H9 (cell line): ENCODE results near the gene C10orf62. TPM values are rescaled to one million over a fixed set of nuclear protein-coding genes. Genes with fewer than 3 reads are reported as not detected.
A peak's percentile ranks its signal among the peaks of the same experiment; 100 is the strongest.

Experiments used
- DNase-seq: peaks from one replicate; pipeline ENCODE4 v3.0.0-alpha.2; 2017
- H2AFZ ChIP-seq: one replicate; pipeline ENCODE4 v1.6.1; 2013; ENCODE audit warnings: mild to moderate bottlenecking, low read length, control low read depth, moderate library complexity
- H2AK5ac ChIP-seq: 2 replicates; pipeline ENCODE4 v1.6.1; 2013; ENCODE audit warnings: low read length, control low read depth, mixed read lengths; ENCODE audit not compliant: insufficient read length
- H2BK120ac ChIP-seq: one replicate; pipeline ENCODE4 v1.6.1; 2013; ENCODE audit warnings: low read depth, mild to moderate bottlenecking, low read length, control low read depth, inconsistent platforms; ENCODE audit not compliant: poor library complexity, severe bottlenecking
- H2BK12ac ChIP-seq: 2 replicates; pipeline ENCODE4 v1.6.1; 2013; ENCODE audit warnings: low read length, control low read depth, mixed read lengths, low read depth; ENCODE audit not compliant: insufficient read length
- H2BK15ac ChIP-seq: 2 replicates; pipeline ENCODE4 v1.6.1; 2013; ENCODE audit warnings: low read depth, low read length, control low read depth
- H2BK20ac ChIP-seq: one replicate; pipeline ENCODE4 v1.6.1; 2013; ENCODE audit warnings: low read depth, mild to moderate bottlenecking, low read length, control low read depth, inconsistent platforms; ENCODE audit not compliant: poor library complexity, severe bottlenecking
- H2BK5ac ChIP-seq: 2 replicates; pipeline ENCODE4 v1.6.1; 2013; ENCODE audit warnings: low read length, control low read depth, mixed read lengths; ENCODE audit not compliant: insufficient read length
- H3K14ac ChIP-seq: 2 replicates; pipeline ENCODE4 v1.6.1; 2013; ENCODE audit warnings: low read length, control low read depth; ENCODE audit not compliant: insufficient read depth
- H3K18ac ChIP-seq: 2 replicates; pipeline ENCODE4 v1.6.1; 2013; ENCODE audit warnings: low read depth, mild to moderate bottlenecking, mixed read lengths, low read length, control low read depth; ENCODE audit not compliant: insufficient read length
- H3K23ac ChIP-seq: 2 replicates; pipeline ENCODE4 v1.6.1; 2013; ENCODE audit warnings: low read length, control low read depth, mixed read lengths, low read depth; ENCODE audit not compliant: insufficient read length
- H3K23me2 ChIP-seq: 2 replicates; pipeline ENCODE4 v1.6.1; 2013; ENCODE audit warnings: low read depth, mild to moderate bottlenecking, mixed read lengths, low read length, control low read depth; ENCODE audit not compliant: insufficient read length, poor library complexity, severe bottlenecking
- H3K27ac ChIP-seq: 2 replicates; pipeline ENCODE4 v1.5.1; 2013; ENCODE audit warnings: low read length, control low read depth, mixed read lengths, low read depth; ENCODE audit not compliant: insufficient read length
- H3K27me3 ChIP-seq: 2 replicates; pipeline ENCODE4 v1.6.1; 2013; ENCODE audit warnings: low read length, control low read depth, inconsistent platforms; ENCODE audit not compliant: insufficient read depth
- H3K4ac ChIP-seq: 2 replicates; pipeline ENCODE4 v1.6.1; 2013; ENCODE audit warnings: low read depth, mild to moderate bottlenecking, control low read depth, inconsistent platforms, low read length, moderate library complexity
- H3K4me1 ChIP-seq: 2 replicates; pipeline ENCODE4 v1.6.1; 2013; ENCODE audit warnings: low read length, control low read depth, inconsistent platforms; ENCODE audit not compliant: insufficient read depth
- H3K4me2 ChIP-seq: 2 replicates; pipeline ENCODE4 v1.6.1; 2013; ENCODE audit warnings: low read length, control low read depth, mixed read lengths; ENCODE audit not compliant: insufficient read length, insufficient read depth
- H3K56ac ChIP-seq: 2 replicates; pipeline ENCODE4 v1.6.1; 2013; ENCODE audit warnings: low read depth, mild to moderate bottlenecking, mixed read lengths, low read length, control low read depth; ENCODE audit not compliant: insufficient read length
- H3K79me1 ChIP-seq: 2 replicates; pipeline ENCODE4 v1.6.1; 2013; ENCODE audit warnings: low read depth, mild to moderate bottlenecking, moderate library complexity, low read length, control low read depth, inconsistent platforms; ENCODE audit not compliant: insufficient read depth, poor library complexity, severe bottlenecking
- H3K79me2 ChIP-seq: 2 replicates; pipeline ENCODE4 v1.6.1; 2013; ENCODE audit warnings: low read length, control low read depth, inconsistent platforms; ENCODE audit not compliant: insufficient read depth
- H3K9ac ChIP-seq: 2 replicates; pipeline ENCODE4 v1.6.1; 2013; ENCODE audit warnings: low read length, control low read depth, mixed read lengths; ENCODE audit not compliant: insufficient read length; ENCODE audit errors: extremely low read depth
- H3K9me3 ChIP-seq: one replicate; pipeline ENCODE4 v1.6.1; 2013; ENCODE audit warnings: low read depth, low read length, inconsistent platforms; ENCODE audit not compliant: control insufficient read depth
- H3T11ph ChIP-seq: one replicate; pipeline ENCODE4 v1.6.1; 2013; ENCODE audit warnings: mild to moderate bottlenecking, low read length, control low read depth, inconsistent platforms
- H4K20me1 ChIP-seq: one replicate; pipeline ENCODE4 v1.6.1; 2013; ENCODE audit not compliant: control insufficient read depth, insufficient read length, insufficient read depth
- H4K5ac ChIP-seq: 2 replicates; pipeline ENCODE4 v1.6.1; 2013; ENCODE audit warnings: low read depth, mild to moderate bottlenecking, mixed read lengths, low read length, control low read depth; ENCODE audit not compliant: insufficient read length
- H4K8ac ChIP-seq: replicated peaks from 2 replicates; pipeline ENCODE4 v1.6.1; 2013; ENCODE audit warnings: low read length, control low read depth, mixed read lengths, low read depth; ENCODE audit not compliant: insufficient read length
- H4K91ac ChIP-seq: 2 replicates; pipeline ENCODE4 v1.6.1; 2013; ENCODE audit warnings: low read depth, mild to moderate bottlenecking, moderate library complexity, mixed read lengths, low read length, control low read depth; ENCODE audit not compliant: insufficient read length
- H3K27ac Mint-ChIP-seq, 3 experiments: 2 replicates in 2 of 3; 3 replicates in 1 of 3; pipeline ENCODE4 v1.8.0; 2020 to 2021; ENCODE audit warnings: mixed read lengths in 3 of 3, mild to moderate bottlenecking in 1 of 3, moderate library complexity in 1 of 3
- H3K27me3 Mint-ChIP-seq: 2 replicates; pipeline ENCODE4 v1.8.0; 2021; ENCODE audit warnings: low read depth, mild to moderate bottlenecking, moderate library complexity, mixed read lengths
- H3K36me3 Mint-ChIP-seq, 3 experiments: 2 replicates in 2 of 3; 3 replicates in 1 of 3; pipeline ENCODE4 v1.8.0; 2020 to 2021; ENCODE audit warnings: low read depth in 3 of 3, mixed read lengths in 3 of 3; ENCODE audit not compliant: insufficient read depth in 1 of 3
- H3K4me1 Mint-ChIP-seq, 2 experiments: 2 replicates each; pipeline ENCODE4 v1.8.0; 2020; ENCODE audit warnings: mixed read lengths in 2 of 2
- H3K4me3 Mint-ChIP-seq, 2 experiments: 2 replicates in 1 of 2; 3 replicates in 1 of 2; pipeline ENCODE4 v1.8.0; 2020 to 2021; ENCODE audit warnings: mild to moderate bottlenecking in 2 of 2, mixed read lengths in 2 of 2, moderate library complexity in 1 of 2
- H3K9me3 Mint-ChIP-seq, 2 experiments: 2 replicates in 1 of 2; 3 replicates in 1 of 2; pipeline ENCODE4 v1.8.0; 2020; ENCODE audit warnings: mild to moderate bottlenecking in 2 of 2, mixed read lengths in 2 of 2, moderate library complexity in 1 of 2
- WGBS: extraction: QIAGEN DNeasy Blood & Tissue Kit; methylation state at CpG from one replicate; pipeline ENCODE4 v1.1.7; 2013; ENCODE audit warnings: missing lambda C conversion rate, low lambda C conversion rate, mixed read lengths; ENCODE audit not compliant: insufficient read length; ENCODE audit errors: extremely low coverage; 5-methylcytosine and 5-hydroxymethylcytosine counted together
- total RNA-seq: library from RNA; stranded (reverse); gene quantifications from 2 replicates; pipeline ENCODE4 v1.2.1, GENCODE V29; 2021
- TF ChIP-seq, protein P1 (sequence below): fragments of 200-600 bp; sonication (generic); conservative IDR thresholded peaks from 3 replicates; pipeline ENCODE4 v1.8.0; 2021; ENCODE audit warnings: antibody characterized with exemption, mild to moderate bottlenecking

The C10orf62 gene
- total RNA-seq, 1 experiment from 2014 or later: 0.31 TPM

DNA sequence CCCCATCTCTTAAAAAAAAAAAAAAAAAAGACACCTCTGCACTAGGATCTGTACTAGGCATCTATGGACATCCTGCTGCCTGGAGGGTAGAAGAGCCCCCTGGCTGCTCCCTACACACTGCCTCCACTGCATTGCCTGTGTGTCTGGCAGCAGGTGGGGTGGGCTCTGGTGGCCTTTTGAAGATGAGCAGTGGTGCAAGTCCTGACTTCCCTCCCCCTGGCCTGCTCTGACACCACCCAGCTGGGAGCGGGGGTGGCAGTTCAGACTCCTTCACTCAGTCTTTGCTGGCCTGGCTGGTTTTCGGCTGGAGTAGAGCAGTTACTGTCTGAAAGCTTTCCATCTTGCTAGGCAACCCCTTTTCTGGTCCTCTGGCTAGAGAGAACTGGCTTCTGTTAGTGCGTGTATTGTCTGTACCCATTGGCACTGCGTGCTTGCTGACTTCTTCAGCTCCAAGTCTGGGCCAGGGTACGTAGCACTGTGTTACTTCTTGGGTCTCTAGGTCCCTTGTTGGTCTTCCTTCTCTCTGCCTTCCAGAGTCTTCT, 17.6 kb downstream of the C10orf62 start:
- no peaks in the 10 kb centered on the region for H3K27me3 Mint-ChIP-seq
- no peak overlapping the region for H4K91ac ChIP-seq
- H2BK15ac ChIP-seq: no peak overlapping the region
- H3K14ac ChIP-seq: no peak overlapping the region
- no peak overlapping the region for H3K23ac ChIP-seq
- H4K5ac ChIP-seq: no peak overlapping the region
- H2BK5ac ChIP-seq: no peak overlapping the region
- no peak overlapping the region for H2AK5ac ChIP-seq
- no peak overlapping the region for H3K4me2 ChIP-seq
- H3K79me1 ChIP-seq: no peaks in the 10 kb centered on the region
- no peak overlapping the region for H3K27ac ChIP-seq
- WGBS: no CpG with 5 or more reads among the region's 5 CpGs
- TF ChIP-seq, protein P1, sequence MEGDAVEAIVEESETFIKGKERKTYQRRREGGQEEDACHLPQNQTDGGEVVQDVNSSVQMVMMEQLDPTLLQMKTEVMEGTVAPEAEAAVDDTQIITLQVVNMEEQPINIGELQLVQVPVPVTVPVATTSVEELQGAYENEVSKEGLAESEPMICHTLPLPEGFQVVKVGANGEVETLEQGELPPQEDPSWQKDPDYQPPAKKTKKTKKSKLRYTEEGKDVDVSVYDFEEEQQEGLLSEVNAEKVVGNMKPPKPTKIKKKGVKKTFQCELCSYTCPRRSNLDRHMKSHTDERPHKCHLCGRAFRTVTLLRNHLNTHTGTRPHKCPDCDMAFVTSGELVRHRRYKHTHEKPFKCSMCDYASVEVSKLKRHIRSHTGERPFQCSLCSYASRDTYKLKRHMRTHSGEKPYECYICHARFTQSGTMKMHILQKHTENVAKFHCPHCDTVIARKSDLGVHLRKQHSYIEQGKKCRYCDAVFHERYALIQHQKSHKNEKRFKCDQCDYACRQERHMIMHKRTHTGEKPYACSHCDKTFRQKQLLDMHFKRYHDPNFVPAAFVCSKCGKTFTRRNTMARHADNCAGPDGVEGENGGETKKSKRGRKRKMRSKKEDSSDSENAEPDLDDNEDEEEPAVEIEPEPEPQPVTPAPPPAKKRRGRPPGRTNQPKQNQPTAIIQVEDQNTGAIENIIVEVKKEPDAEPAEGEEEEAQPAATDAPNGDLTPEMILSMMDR: no peak
- no peak overlapping the region for H3K4me3 Mint-ChIP-seq
- H2BK12ac ChIP-seq: no peak overlapping the region
- no peaks in the 10 kb centered on the region for H3K36me3 Mint-ChIP-seq
- H2AFZ ChIP-seq: no peak overlapping the region
- no peaks in the 10 kb centered on the region for H3K23me2 ChIP-seq
- H3K18ac ChIP-seq: no peak overlapping the region
- no peak overlapping the region for H3T11ph ChIP-seq
- no peak overlapping the region for H2BK120ac ChIP-seq
- DNase-seq: no peak
- H4K8ac ChIP-seq: no peak overlapping the region
- H3K27me3 ChIP-seq: no peaks in the 10 kb centered on the region
- no peaks in the 10 kb centered on the region for H3K9me3 Mint-ChIP-seq
- H3K4me1 ChIP-seq: no peaks in the 10 kb centered on the region
- H3K56ac ChIP-seq: no peak overlapping the region
- no peaks in the 10 kb centered on the region for H3K79me2 ChIP-seq
- H3K9ac ChIP-seq: no peak overlapping the region
- no peaks in the 10 kb centered on the region for H3K9me3 ChIP-seq
- H4K20me1 ChIP-seq: no peaks in the 10 kb centered on the region
- H3K27ac Mint-ChIP-seq: peak overlapping the region in 2 of 3 experiments; percentile 45 to 51; a peak in 2 of 7 replicates
- H2BK20ac ChIP-seq: no peak overlapping the region
- H3K4me1 Mint-ChIP-seq: peaks cover 8 to 13% of the 10 kb centered on the region in 2 experiments
- H3K4ac ChIP-seq: no peak overlapping the region
